NB4 (cell line): ENCODE results near the gene HES6.
"Not testable (repeated sequence)": the region's sequence is repeated elsewhere in the genome, so short reads cannot be mapped to it uniquely, and the experiment has no call there.

Experiments used
- CTCF ChIP-seq: IDR thresholded peaks from one replicate; pipeline ENCODE4 v1.5.1; 2012; ENCODE audit warnings: low read depth, low read length
- MAX ChIP-seq: IDR thresholded peaks from 2 replicates; pipeline ENCODE4 v1.6.1; 2011; ENCODE audit warnings: low read depth, low read length
- POLR2A ChIP-seq: IDR thresholded peaks from 2 replicates; pipeline ENCODE4 v1.6.1; 2011; ENCODE audit warnings: mild to moderate bottlenecking; ENCODE audit not compliant: insufficient read length; ENCODE audit errors: extremely low read depth

- not testable (repeated sequence) for TF ChIP-seq CTCF, POLR2A, MAX
Observed at GRCh38 chr2:238273433-238273832, 33.6 kb upstream of the HES6 start.
